NT2/D1 (cell line): ENCODE measurements around the gene SYPL2.

Experiments used
- YY1 ChIP-seq: IDR thresholded peaks from 2 replicates; pipeline ENCODE4 v1.6.1; 2011; ENCODE audit not compliant: insufficient read length, insufficient read depth
- ZNF274 ChIP-seq: IDR thresholded peaks from 2 replicates; pipeline ENCODE4 v1.6.1; 2011; ENCODE audit warnings: mild to moderate bottlenecking, low read depth, low read length

DNA sequence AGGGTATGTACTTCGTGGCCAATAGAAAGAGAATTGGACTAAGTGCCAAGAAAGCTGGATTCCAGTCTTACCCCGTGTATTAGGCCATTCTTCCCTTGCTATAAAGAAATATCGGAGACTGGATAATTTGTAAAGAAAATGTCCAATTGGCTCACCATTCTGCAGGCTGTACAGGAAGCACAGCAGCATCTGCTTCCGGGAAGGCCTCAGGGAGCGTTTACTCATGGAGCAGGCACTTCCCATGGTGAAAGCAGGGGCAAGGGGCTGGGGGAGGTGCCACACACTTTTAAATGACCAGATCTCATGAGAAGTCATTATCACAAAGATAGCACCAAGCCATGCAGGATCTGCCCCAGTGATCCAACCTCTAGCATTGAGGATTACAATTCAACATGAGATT lies 51.0 kb downstream of the SYPL2 start:
- TF ChIP-seq ZNF274 (no peak), YY1 (no peak)
